NCI-H1092 treated with DMSO at 0.1 percent for 48 hours (cell line): ENCODE results near the gene DENND10.
A peak's percentile ranks its signal among the peaks of the same experiment; 100 is the strongest.
"Not testable (repeated sequence)": the region's sequence is repeated elsewhere in the genome, so short reads cannot be mapped to it uniquely, and the experiment has no call there.

Source experiments
- DNase-seq: peaks from one replicate; lab custom pipeline; 2025; lab: John Stamatoyannopoulos, UW

DENND10 gene

GRCh38 chr10:119103903-119104653 lies at the start of gene DENND10:
DENND10 (plus strand) TSS chr10:119104113; CDS start chr10:119104143, 30 bp downstream.
- DNase-seq = peak; percentile 43

- no peak for DNase-seq
Measured at GRCh38 chr10:119055472-119055871, 48.4 kb upstream of the DENND10 start.

DNA sequence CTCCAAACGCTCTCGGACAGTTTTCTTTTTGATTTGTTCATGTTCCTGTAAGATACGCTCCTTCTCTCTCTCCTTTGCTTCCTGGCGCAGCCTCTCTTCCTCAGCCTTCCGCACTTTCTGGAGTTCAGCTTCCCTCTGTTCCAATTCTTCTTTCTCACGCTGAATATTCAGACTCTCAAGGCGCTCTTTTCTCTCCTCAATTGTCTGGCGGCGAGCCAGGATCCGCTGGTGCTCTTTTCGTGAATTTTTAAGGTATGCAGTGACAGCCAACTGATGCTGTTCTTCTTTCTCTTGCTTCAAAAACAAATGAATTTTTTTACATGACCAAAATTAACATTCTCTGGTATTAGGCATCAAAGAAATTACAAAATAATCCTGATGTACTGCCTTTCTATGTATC lies 45.9 kb upstream of the DENND10 start:
- DNase-seq = no peak

- no peak for DNase-seq
Measured at GRCh38 chr10:119059557-119059956, 44.4 kb upstream of the DENND10 start.

DNA sequence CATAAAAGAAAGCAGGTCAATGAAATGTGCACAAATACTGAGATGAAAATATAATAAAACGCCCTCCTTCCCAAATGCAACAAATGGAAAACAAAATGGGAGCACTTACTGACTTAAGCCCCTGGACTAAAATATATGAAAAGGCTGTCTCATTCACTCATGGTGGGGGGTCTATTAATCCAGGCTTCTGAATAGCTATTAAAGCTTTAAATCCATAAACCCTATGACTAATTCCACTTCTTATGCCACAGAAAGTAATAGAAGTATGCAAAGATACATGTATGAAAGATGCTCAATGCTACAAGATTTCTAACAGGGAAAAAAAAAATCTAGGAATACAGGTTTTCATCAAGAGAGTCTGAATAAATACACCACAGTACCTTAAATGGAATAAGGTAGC lies 43.8 kb upstream of the DENND10 start:
- DNase-seq = no peak

GRCh38 chr10:119061352-119061751 lies 42.6 kb upstream of the DENND10 start:
- DNase-seq = no peak

DNA sequence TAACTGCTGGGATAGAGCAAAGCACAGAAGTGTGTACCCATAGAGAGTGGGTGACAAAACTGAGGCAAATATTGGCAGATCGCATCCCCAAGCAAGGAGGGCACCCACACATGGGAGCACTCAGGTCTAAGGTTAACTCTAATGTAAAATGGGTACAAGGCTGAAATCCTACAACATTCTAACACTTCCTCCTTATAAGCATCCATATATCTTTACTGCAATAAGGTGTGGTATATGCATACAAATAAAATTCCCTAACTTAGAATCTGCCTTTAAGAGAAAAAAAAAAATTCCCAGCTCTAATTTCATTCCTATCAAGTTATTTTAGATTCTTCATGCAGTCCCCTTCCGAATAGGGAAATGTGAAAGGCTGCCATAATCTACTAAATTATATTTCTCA lies 42.0 kb upstream of the DENND10 start:
- DNase-seq = no peak

GRCh38 chr10:119070395-119071165 lies 33.3 kb upstream of the DENND10 start:
- no peak for DNase-seq

DNA sequence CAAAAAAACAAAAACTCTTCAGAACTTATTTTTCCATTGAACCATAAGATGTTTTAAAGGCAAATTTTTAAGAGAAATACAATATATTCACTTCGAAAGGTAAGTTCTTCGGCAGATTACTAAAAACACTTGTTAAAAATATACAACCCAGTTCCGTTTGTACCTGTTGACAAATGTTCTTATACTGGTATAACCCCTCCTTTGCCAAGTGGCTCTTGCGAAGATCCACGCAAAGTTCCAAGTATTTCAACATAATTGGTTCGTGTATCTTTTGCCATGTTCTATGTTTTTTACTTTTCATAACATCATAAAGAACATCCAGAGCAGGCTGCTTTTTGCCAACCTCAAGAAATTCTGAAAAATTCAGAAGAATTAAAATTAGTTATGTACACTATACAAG lies 30.3 kb upstream of the DENND10 start:
- no peak for DNase-seq

DNA sequence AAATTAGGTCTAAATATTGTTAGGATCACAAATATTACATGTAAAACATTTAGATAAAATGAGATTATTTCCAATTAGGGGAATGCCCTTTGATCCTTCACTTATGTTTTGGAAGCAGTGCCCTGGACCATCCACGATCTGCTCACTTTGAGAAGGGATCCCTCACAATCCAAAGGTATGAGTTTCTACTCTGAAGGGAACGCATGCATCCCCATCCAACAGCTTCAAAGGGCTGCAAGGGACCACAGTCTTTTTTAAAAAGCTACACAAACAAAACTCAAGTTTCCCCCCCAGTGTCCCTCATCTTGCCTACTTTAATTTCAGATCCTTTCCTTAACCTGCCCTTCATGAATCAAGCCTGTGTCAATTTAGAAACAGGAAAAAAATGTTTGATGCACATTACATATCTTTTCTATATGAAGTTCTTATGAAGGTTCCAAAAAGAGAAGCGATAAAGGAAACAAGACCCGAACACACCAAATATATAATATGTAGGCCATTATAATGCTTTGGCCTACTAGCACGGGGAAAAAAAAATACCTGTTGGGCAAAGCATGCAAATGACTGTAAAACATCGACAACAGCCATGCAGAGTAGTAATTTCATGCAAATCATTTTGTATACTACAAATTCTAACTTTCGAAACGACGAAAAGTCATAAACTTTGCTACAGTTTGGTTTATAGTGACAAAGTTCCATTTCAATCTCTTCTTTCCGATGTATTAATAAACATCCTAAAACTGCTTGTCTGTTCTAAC lies 25.3 kb upstream of the DENND10 start:
- DNase-seq = no peak

GRCh38 chr10:119079599-119080520 lies 24.1 kb upstream of the DENND10 start:
- peak; percentile 6 for DNase-seq

DNA sequence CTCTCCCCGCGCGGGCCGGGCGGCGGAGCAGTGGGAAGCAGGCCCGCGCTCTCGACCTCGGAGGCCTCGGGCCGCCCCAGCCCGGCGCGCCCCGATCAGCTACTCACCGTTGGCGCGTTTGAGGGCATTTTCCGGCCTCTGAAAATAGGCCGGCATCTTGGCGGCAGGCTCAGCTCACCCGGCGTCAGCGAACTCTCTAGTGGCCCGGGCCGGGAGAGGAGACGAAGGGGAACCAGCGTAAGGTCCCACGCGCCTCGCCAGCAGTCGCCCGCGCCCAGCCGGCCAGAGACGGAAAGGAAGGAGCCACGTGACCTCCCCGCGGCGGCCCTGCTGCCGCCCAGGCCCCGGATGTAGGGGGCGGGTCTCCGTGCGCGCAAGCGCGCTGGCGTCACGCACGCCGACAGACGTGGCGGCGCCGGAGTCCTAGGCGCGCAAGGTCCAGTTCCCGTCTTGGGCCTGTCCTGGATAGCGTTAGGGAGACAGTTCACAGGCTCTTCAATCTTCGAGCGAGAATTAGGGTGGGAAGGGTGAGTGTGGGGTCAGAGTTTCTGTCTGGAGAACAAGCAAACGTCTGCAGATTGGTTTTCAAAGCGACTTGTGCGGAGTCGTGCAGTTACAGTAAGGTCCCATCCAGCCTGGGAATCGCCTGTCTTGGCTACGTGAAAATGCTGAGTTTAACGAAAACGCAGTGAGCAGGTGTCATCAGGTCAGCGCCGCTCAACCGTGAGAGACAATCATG lies 23.2 kb upstream of the DENND10 start, which contains the start of gene EIF3A:
Gene EIF3A, minus strand, starts transcription at position 297 of the 739 bp plus-strand sequence. Its CDS starts 141 bp downstream, at position 156.
- DNase-seq = peak; percentile 81

DNA sequence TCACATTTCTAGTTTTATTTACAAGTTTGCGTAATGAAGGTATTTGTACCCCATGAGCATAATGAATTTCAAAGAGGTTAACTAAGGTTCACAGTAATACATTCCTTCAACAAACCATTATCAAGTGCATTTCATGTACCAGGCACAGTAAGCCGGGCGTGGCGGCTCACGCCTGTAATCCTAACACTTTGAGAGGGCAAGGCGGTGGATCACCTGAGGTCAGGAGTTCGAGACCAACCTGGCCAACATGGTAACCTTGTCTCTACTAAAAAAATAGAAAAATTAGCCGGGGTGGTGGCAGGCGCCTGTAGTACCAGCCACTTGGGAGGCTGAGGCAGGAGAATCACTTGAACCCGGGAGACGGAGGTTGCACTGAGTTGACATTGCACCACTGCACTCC lies 19.0 kb upstream of the DENND10 start:
- no peak for DNase-seq

DNA sequence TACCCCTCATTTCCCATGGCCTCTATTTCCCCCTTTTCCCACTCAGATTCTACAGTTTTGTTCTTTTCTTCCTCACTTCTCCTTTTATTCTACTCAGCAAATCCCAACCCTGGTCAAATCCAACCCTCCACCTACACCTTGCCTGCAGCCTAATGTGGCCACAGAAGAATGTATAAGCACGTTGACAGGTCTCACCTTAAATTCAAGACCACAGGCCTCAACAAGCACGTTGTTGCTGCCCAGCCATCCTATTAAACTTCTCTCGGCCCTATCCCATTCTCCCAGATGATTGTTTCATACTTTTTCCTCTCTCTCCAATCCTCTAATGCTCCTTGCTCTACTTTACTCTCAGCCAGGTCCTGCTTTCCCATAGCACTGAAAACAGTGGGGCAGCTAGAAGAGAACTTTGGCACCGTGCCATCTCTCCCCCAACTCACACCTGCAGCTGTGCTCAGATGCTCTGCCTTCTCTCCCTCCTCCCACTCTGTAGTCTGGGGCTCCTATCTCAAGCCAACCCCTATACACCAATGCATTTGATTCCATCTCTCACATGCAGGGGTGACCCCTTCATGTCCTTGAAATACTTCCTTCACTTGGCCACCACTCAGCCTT lies 16.5 kb upstream of the DENND10 start:
- DNase-seq = no peak

- no peak for DNase-seq
Measured at GRCh38 chr10:119090026-119090795, 13.7 kb upstream of the DENND10 start.

DNA sequence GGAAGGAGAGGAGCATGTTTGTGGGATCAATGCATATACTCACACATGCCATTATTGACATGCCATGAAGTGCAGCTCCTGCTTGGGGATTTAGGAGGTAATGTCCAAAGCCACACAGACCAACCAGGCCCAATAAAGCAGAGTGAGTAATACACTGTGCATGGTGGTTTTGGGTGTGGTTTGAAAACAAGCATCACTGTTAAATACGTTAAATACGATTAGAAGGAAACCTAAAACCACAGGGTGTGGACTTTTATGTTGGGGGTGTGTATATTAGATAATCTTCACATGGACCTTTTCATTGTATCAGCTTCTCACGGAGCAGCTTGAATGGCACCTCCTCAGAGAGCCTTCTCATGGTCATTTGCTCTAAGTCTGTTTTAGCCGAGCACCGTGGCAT lies 12.9 kb upstream of the DENND10 start:
- DNase-seq = no peak

DNA sequence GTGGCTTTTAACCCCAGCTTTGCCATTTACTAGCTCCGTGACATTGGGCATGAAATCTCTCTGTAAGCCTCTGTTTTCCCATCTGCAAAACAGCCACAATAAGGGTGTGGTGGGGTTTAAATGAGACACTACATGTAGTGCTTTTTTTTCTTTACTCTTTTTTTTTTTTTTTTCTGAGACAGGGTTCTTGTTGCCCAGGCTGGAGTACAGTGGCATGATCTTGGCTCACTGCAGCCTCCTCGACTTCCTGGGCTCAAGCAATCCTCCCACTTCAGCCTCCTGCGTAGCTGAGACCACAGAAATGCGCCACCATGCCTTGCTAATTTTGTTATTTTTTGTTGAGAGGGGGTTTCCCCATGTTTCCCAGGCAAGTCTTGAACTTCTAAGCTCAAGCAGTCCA lies 8.3 kb upstream of the DENND10 start:
- no peak for DNase-seq

DNA sequence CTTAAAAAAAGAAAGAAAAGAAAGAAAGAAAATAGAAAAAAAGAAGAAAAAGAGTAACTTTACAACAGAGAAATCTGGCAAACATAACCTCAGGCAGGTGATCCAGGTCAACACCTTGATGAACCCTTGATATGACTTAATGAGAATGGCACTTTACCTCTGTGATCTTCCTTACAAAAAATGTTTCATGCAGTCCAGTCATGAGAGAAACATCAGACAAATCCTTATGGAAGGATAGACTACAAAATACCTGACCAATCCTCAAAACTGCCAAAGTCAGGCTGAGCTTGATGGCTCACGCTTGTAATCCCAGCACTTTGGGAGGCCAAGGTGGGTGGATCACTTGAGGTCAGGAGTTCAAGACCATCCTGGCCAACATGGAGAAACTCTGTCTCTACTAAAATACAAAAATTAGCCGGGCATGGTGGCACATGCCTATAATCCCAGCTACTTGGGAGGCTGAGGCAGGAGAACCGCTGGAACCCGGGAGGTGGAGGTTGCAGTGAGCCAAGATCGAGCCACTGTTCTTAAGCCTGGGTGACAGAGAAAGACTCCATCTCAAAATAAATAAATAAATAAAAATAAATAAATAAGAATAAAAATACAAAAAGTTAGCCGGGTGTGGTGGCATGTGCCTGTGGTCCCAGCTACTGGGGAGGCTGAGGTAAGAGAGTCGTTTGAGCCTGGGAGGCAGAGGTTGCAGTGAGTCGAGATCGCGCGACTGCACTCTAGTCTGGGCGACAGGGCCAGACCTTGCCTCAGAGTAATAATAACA lies 7.1 kb upstream of the DENND10 start:
- not testable (repeated sequence) for DNase-seq

DNA sequence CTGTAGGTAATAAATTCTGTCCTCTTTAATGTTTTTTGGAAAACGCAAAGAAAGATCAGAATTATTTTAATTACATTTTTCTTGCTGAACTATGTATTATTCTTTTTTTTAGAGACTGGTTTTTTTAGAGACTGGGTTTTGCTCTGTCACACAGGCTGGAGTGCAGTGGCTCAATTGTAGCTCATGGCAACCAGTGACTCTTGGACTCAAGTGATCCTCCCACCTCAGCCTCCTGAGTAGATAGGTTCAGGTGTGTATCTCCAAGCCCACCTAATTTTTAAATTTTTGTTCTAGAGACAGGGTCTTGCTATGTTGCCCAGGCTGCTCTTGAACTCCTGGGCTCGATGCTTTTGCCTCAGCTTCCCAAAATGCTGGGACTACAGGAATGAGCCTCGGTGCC lies 5.3 kb upstream of the DENND10 start:
- DNase-seq = no peak
